Activated CD4-positive, alpha-beta memory T cell treated with anti-CD3 and anti-CD28 coated beads, Interleukin-2, amount 10 ng/mL, durations not matched to agents 7 days and 5 days (primary cell): ENCODE results near the gene TNNI2. TPM values are rescaled to one million over a fixed set of nuclear protein-coding genes. Genes with fewer than 3 reads are reported as not detected.
"Not testable (repeated sequence)": the region's sequence is repeated elsewhere in the genome, so short reads cannot be mapped to it uniquely, and the experiment has no call there.

Experiments
- CTCF ChIA-PET: fragments of 350-600 bp; sonication (Branson Sonifier 250); formaldehyde crosslinking; loops from one replicate; lab custom pipeline; 2021; ENCODE audit warnings: antibody characterized with exemption, inconsistent platforms; lab: Charles Lee
- POLR2A ChIA-PET: fragments of 350-600 bp; sonication (Branson Sonifier 250); formaldehyde crosslinking; loops from one replicate; lab custom pipeline; 2021; ENCODE audit warnings: antibody characterized with exemption; lab: Charles Lee
- DNase-seq: peaks from one replicate; pipeline ENCODE4 v3.0.0-alpha.2; 2020
- H3K27ac Mint-ChIP-seq: one replicate; pipeline ENCODE4 v1.8.0; 2021; ENCODE audit warnings: mild to moderate bottlenecking, mixed read lengths
- H3K27me3 Mint-ChIP-seq: one replicate; pipeline ENCODE4 v1.8.0; 2021; ENCODE audit warnings: mixed read lengths
- H3K36me3 Mint-ChIP-seq: one replicate; pipeline ENCODE4 v1.8.0; 2021; ENCODE audit warnings: low read depth, mixed read lengths
- H3K4me1 Mint-ChIP-seq: one replicate; pipeline ENCODE4 v1.8.0; 2021; ENCODE audit warnings: mixed read lengths
- H3K4me3 Mint-ChIP-seq: one replicate; pipeline ENCODE4 v1.8.0; 2021; ENCODE audit warnings: mild to moderate bottlenecking, mixed read lengths
- H3K9me3 Mint-ChIP-seq: one replicate; pipeline ENCODE4 v1.8.0; 2021; ENCODE audit warnings: mixed read lengths
- total RNA-seq, 2 experiments: library from RNA; stranded (reverse); gene quantifications; one replicate each; pipeline ENCODE4 v1.2.3, GENCODE V29; 2021

Gene TNNI2
- under 1 TPM; 0.38 to 0.60 TPM for total RNA-seq

- Mint-ChIP-seq H3K27me3 (peaks cover under 1% of the 10 kb centered on the region), H3K36me3 (no peaks in the 10 kb centered on the region), H3K4me3 (no peak within 1 kb of the TSS), H3K27ac (no peak within 1 kb of the TSS), H3K4me1 (peaks cover 17% of the 10 kb centered on the region), H3K9me3 (no peaks in the 10 kb centered on the region)
- CTCF ChIA-PET: interaction anchor here (1.0 to 2.0 kb wide), 5 partner anchors 44 to 313 kb away, joined by 3 to 6 read pairs (median 5); no protein-coding TSS in a partner anchor
- POLR2A ChIA-PET: interaction anchor here (1.0 kb wide), 1 partner anchor 12 kb away, joined by 6 read pairs; no protein-coding TSS in a partner anchor
- no peak for DNase-seq
These were observed at the start of gene TNNI2 for GRCh38 chr11:1838426-1839144. TNNI2 (plus strand) TSS chr11:1838981; CDS start chr11:1839697, 716 bp downstream.

- Mint-ChIP-seq H3K36me3 (no peaks in the 10 kb centered on the region), H3K9me3 (no peaks in the 10 kb centered on the region), H3K4me3 (no peak overlapping the region), H3K27ac (no peak overlapping the region), H3K4me1 (peaks cover 14% of the 10 kb centered on the region), H3K27me3 (peaks cover 37% of the 10 kb centered on the region)
- DNase-seq: no peak
- CTCF ChIA-PET: interaction anchor here (0.8 to 1.2 kb wide), 4 partner anchors 17 to 99 kb away, joined by 3 to 4 read pairs (median 3); no protein-coding TSS in a partner anchor
- POLR2A ChIA-PET: no interaction called here
These were observed 46.9 kb upstream of the TNNI2 start for GRCh38 chr11:1791912-1792311.

GRCh38 chr11:1792461-1792860 is 46.3 kb upstream of the TNNI2 start:
- DNase-seq: no peak
- Mint-ChIP-seq H3K27ac (peak overlapping the region; percentile 67), H3K4me1 (peaks cover 14% of the 10 kb centered on the region), H3K27me3 (peaks cover 38% of the 10 kb centered on the region), H3K9me3 (no peaks in the 10 kb centered on the region), H3K36me3 (no peaks in the 10 kb centered on the region), H3K4me3 (peak overlapping the region; percentile 42)
- ChIA-PET CTCF (interaction anchor here (0.7 to 1.8 kb wide), 6 partner anchors 16 to 110 kb away, joined by 3 to 5 read pairs (median 3); no protein-coding TSS in a partner anchor), POLR2A (no interaction called here)

GRCh38 chr11:1793081-1793480 is 45.7 kb upstream of the TNNI2 start:
- H3K4me1 Mint-ChIP-seq: peaks cover 14% of the 10 kb centered on the region
- CTCF ChIA-PET: interaction anchor here (0.7 to 1.8 kb wide), 3 partner anchors 99 to 627 kb away, joined by 3 to 5 read pairs (median 3); no protein-coding TSS in a partner anchor
- POLR2A ChIA-PET: interaction anchor here (0.7 kb wide), 1 partner anchor 99 kb away, joined by 3 read pairs; no protein-coding TSS in a partner anchor
- H3K9me3 Mint-ChIP-seq: no peaks in the 10 kb centered on the region
- no peak for DNase-seq
- H3K4me3 Mint-ChIP-seq: no peak overlapping the region
- no peak overlapping the region for H3K27ac Mint-ChIP-seq
- peaks cover 38% of the 10 kb centered on the region for H3K27me3 Mint-ChIP-seq
- H3K36me3 Mint-ChIP-seq: no peaks in the 10 kb centered on the region

- DNase-seq: no peak
- no peaks in the 10 kb centered on the region for H3K36me3 Mint-ChIP-seq
- no peak overlapping the region for H3K27ac Mint-ChIP-seq
- peaks cover 35% of the 10 kb centered on the region for H3K27me3 Mint-ChIP-seq
- CTCF ChIA-PET: no interaction called here
- no peak overlapping the region for H3K4me3 Mint-ChIP-seq
- POLR2A ChIA-PET: no interaction called here
- H3K4me1 Mint-ChIP-seq: peaks cover 13% of the 10 kb centered on the region
- no peaks in the 10 kb centered on the region for H3K9me3 Mint-ChIP-seq
These were observed 42.3 kb upstream of the TNNI2 start for GRCh38 chr11:1796413-1797011.

- H3K4me1 Mint-ChIP-seq: peaks cover 7% of the 10 kb centered on the region
- ChIA-PET POLR2A (no interaction called here), CTCF (interaction anchor here (1.1 kb wide), 2 partner anchors 104 to 354 kb away, joined by 3 read pairs; no protein-coding TSS in a partner anchor)
- peaks cover 29% of the 10 kb centered on the region for H3K27me3 Mint-ChIP-seq
- H3K36me3 Mint-ChIP-seq: no peaks in the 10 kb centered on the region
- DNase-seq: no peak
- no peaks in the 10 kb centered on the region for H3K9me3 Mint-ChIP-seq
- H3K4me3 Mint-ChIP-seq: no peak overlapping the region
- H3K27ac Mint-ChIP-seq: no peak overlapping the region
These were observed 41.2 kb upstream of the TNNI2 start for GRCh38 chr11:1797391-1798125.

- CTCF ChIA-PET: no interaction called here
- no peak overlapping the region for H3K27ac Mint-ChIP-seq
- POLR2A ChIA-PET: no interaction called here
- H3K36me3 Mint-ChIP-seq: no peaks in the 10 kb centered on the region
- H3K27me3 Mint-ChIP-seq: peaks cover 17% of the 10 kb centered on the region
- no peak overlapping the region for H3K4me3 Mint-ChIP-seq
- no peaks in the 10 kb centered on the region for H3K4me1 Mint-ChIP-seq
- DNase-seq: no peak
- no peaks in the 10 kb centered on the region for H3K9me3 Mint-ChIP-seq
These were observed 35.5 kb upstream of the TNNI2 start for GRCh38 chr11:1803246-1803645.

- CTCF ChIA-PET: interaction anchor here (1.3 to 5.0 kb wide), 3 partner anchors 29 to 110 kb away, joined by 3 to 28 read pairs (median 5); no protein-coding TSS in a partner anchor
- H3K36me3 Mint-ChIP-seq, POLR2A ChIA-PET, H3K27ac Mint-ChIP-seq, H3K4me1 Mint-ChIP-seq, H3K4me3 Mint-ChIP-seq, DNase-seq, H3K9me3 Mint-ChIP-seq: not testable (repeated sequence)
- peaks cover 17% of the 10 kb centered on the region for H3K27me3 Mint-ChIP-seq
These were observed 34.8 kb upstream of the TNNI2 start for GRCh38 chr11:1803835-1804519.

- CTCF ChIA-PET: interaction anchor here (0.6 to 5.0 kb wide), 5 partner anchors 27 to 153 kb away, joined by 3 to 28 read pairs (median 4); no protein-coding TSS in a partner anchor
- POLR2A ChIA-PET: no interaction called here
- DNase-seq: no peak
- Mint-ChIP-seq H3K9me3 (no peaks in the 10 kb centered on the region), H3K4me3 (no peak overlapping the region), H3K27ac (no peak overlapping the region), H3K4me1 (no peaks in the 10 kb centered on the region), H3K27me3 (peaks cover 18% of the 10 kb centered on the region), H3K36me3 (no peaks in the 10 kb centered on the region)
These were observed 33.3 kb upstream of the TNNI2 start for GRCh38 chr11:1805525-1805924.

- peaks cover 16% of the 10 kb centered on the region for H3K27me3 Mint-ChIP-seq
- no peak overlapping the region for H3K27ac Mint-ChIP-seq
- no peaks in the 10 kb centered on the region for H3K9me3 Mint-ChIP-seq
- no peak overlapping the region for H3K4me3 Mint-ChIP-seq
- ChIA-PET POLR2A (no interaction called here), CTCF (interaction anchor here (1.8 to 5.0 kb wide), 3 partner anchors 25 to 155 kb away, joined by 6 to 28 read pairs (median 8); no protein-coding TSS in a partner anchor)
- no peaks in the 10 kb centered on the region for H3K4me1 Mint-ChIP-seq
- H3K36me3 Mint-ChIP-seq: no peaks in the 10 kb centered on the region
- no peak for DNase-seq
These were observed 31.4 kb upstream of the TNNI2 start for GRCh38 chr11:1807264-1807995.

- no peak for DNase-seq
- Mint-ChIP-seq H3K4me3 (no peak overlapping the region), H3K27ac (no peak overlapping the region), H3K9me3 (no peaks in the 10 kb centered on the region), H3K36me3 (no peaks in the 10 kb centered on the region), H3K4me1 (no peaks in the 10 kb centered on the region), H3K27me3 (peaks cover 10% of the 10 kb centered on the region)
- ChIA-PET CTCF (no interaction called here), POLR2A (no interaction called here)
These were observed 28.0 kb upstream of the TNNI2 start for GRCh38 chr11:1810761-1811160.

GRCh38 chr11:1812274-1812673 is 26.5 kb upstream of the TNNI2 start:
- no peaks in the 10 kb centered on the region for H3K9me3 Mint-ChIP-seq
- no peaks in the 10 kb centered on the region for H3K36me3 Mint-ChIP-seq
- H3K27me3 Mint-ChIP-seq: peaks cover 15% of the 10 kb centered on the region
- ChIA-PET POLR2A (no interaction called here), CTCF (interaction anchor here (1.5 kb wide), 1 partner anchor 160 kb away, joined by 5 read pairs; no protein-coding TSS in a partner anchor)
- H3K27ac Mint-ChIP-seq: no peak overlapping the region
- no peak for DNase-seq
- no peak overlapping the region for H3K4me3 Mint-ChIP-seq
- no peaks in the 10 kb centered on the region for H3K4me1 Mint-ChIP-seq
